ENCODE measurements around the gene PIPOX. TPM values are rescaled to one million over a fixed set of nuclear protein-coding genes. Genes with fewer than 3 reads are reported as not detected.

The PIPOX gene
- total and polyA plus RNA-seq, 2 of the 13 experiments (the other 11 are each of a cell fraction or from before 2014, with no cell fraction given), result 87.3 to 154 TPM

- DNase-seq (ENCODE audit: low spot score) (no peak), ATAC-seq (no peak), FAIRE-seq (no peak)
- no peaks in the 10 kb centered on the region for H3K36me3 ChIP-seq (replicated peaks in 1 of 2; ENCODE audit: control insufficient read depth in 1 of 2, insufficient read depth in 2 of 2, low read length in 2 of 2)
- intact Hi-C loops (cut with micrococcal nuclease; ENCODE audit: unreplicated experiment) (loop anchor here (10.0 kb wide), 1 partner anchor 52 kb away; no protein-coding TSS in a partner anchor), in situ Hi-C loops (cut with HindIII; ENCODE audit: extremely low pct_ligation_motif_present, low pct_unique_long_range_greater_than_20kb) (no loop called here)
- POLR2A ChIA-PET, result no interaction called here
- H4K20me1 ChIP-seq (ENCODE audit: insufficient read depth, low read length), result no peaks in the 10 kb centered on the region
- H3K4me3 ChIP-seq (replicated peaks in 1 of 3; ENCODE audit: insufficient read depth in 1 of 3, low read depth in 2 of 3, low read length in 3 of 3), result no peak overlapping the region
- no peaks in the 10 kb centered on the region for H3K9me3 ChIP-seq (ENCODE audit: low read length)
- peaks cover 1 to 61% of the 10 kb centered on the region in 2 experiments; a peak in 4 of 5 replicates for H3K27me3 ChIP-seq (ENCODE audit: control insufficient read depth in 1 of 2, insufficient read depth in 2 of 2, low read length in 2 of 2)
- no peaks in the 10 kb centered on the region for H3K79me2 ChIP-seq (ENCODE audit: insufficient read depth, low read length)
- WGBS (ENCODE audit: low lambda C conversion rate), result 13% methylated on average over 7 of the region's 13 CpGs
- H3K4me2 ChIP-seq (ENCODE audit: low read depth, low read length), result no peak overlapping the region
- no peak for TF ChIP-seq SMAD3 (CRISPR knock-in tag; IDR thresholded peaks at IDR 0.05)
- 0 out of 4 replicates have a peak, but pooled peaks of 1 of the 2 experiments have one; percentile 10 for TF ChIP-seq MAFK (conservative IDR thresholded peaks at IDR 0.05 in 1 of 2, IDR thresholded peaks at IDR 0.05 in 1 of 2; ENCODE audit: low read length in 2 of 2)
- H2AFZ ChIP-seq (ENCODE audit: low read length), result no peak overlapping the region
- H3K27ac ChIP-seq (ENCODE audit: extremely low read length, insufficient read depth, low read length), result no peak overlapping the region
- BruUV-seq (replicated peaks), result no TSS peak
- CTCF ChIA-PET (ENCODE audit: low intra/inter-chr PET ratio, low total read pairs), result no interaction called here
- H3K9ac ChIP-seq (ENCODE audit: insufficient read depth, low read depth, low read length), result no peak overlapping the region
- peaks cover 19% of the 10 kb centered on the region for H3K4me1 ChIP-seq (ENCODE audit: insufficient read depth, low read length)
Measured at GRCh38 chr17:29016345-29017210, 26.4 kb upstream of the PIPOX start.

GRCh38 chr17:29018788-29019474 is 24.0 kb upstream of the PIPOX start:
- ChIA-PET CTCF (ENCODE audit: low intra/inter-chr PET ratio, low total read pairs) (no interaction called here), POLR2A (no interaction called here)
- H3K4me1 ChIP-seq (ENCODE audit: insufficient read depth, low read length), result peaks cover 19% of the 10 kb centered on the region
- no peaks in the 10 kb centered on the region for H3K36me3 ChIP-seq (replicated peaks in 1 of 2; ENCODE audit: control insufficient read depth in 1 of 2, insufficient read depth in 2 of 2, low read length in 2 of 2)
- intact Hi-C loops (cut with micrococcal nuclease; ENCODE audit: unreplicated experiment) (loop anchor here (10.0 kb wide), 1 partner anchor 54 kb away; no protein-coding TSS in a partner anchor), in situ Hi-C loops (cut with HindIII; ENCODE audit: extremely low pct_ligation_motif_present, low pct_unique_long_range_greater_than_20kb) (no loop called here)
- no peaks in the 10 kb centered on the region for H3K9me3 ChIP-seq (ENCODE audit: low read length)
- H2AFZ ChIP-seq (ENCODE audit: low read length), result no peak overlapping the region
- H3K79me2 ChIP-seq (ENCODE audit: insufficient read depth, low read length), result no peaks in the 10 kb centered on the region
- WGBS (ENCODE audit: low lambda C conversion rate), result 43% methylated on average over 6 of the region's 6 CpGs
- FAIRE-seq (no peak), DNase-seq (ENCODE audit: low spot score) (no peak), ATAC-seq (peak; percentile 47; the same call in 2 of the 3 replicates)
- no peaks in the 10 kb centered on the region for H4K20me1 ChIP-seq (ENCODE audit: insufficient read depth, low read length)
- H3K27me3 ChIP-seq (ENCODE audit: control insufficient read depth in 1 of 2, insufficient read depth in 2 of 2, low read length in 2 of 2), result peaks cover 3 to 81% of the 10 kb centered on the region in 2 experiments; a peak in 4 of 5 replicates
- BruUV-seq (replicated peaks), result no TSS peak
- H3K9ac ChIP-seq (ENCODE audit: insufficient read depth, low read depth, low read length), result no peak overlapping the region
- no peak overlapping the region for H3K27ac ChIP-seq (ENCODE audit: extremely low read length, insufficient read depth, low read length)
- no peak overlapping the region for H3K4me3 ChIP-seq (replicated peaks in 1 of 3; ENCODE audit: insufficient read depth in 1 of 3, low read depth in 2 of 3, low read length in 3 of 3)
- no peak overlapping the region for H3K4me2 ChIP-seq (ENCODE audit: low read depth, low read length)
- TF ChIP-seq NFRKB (IDR thresholded peaks at IDR 0.05) (no peak), GMEB1 (CRISPR knock-in tag; IDR thresholded peaks at IDR 0.05; ENCODE audit: borderline replicate concordance) (no peak), PRPF4 (IDR thresholded peaks at IDR 0.05; ENCODE audit: low read depth, low read length, poor library complexity, severe bottlenecking) (no peak), ZNF207 (IDR thresholded peaks at IDR 0.05; ENCODE audit: borderline replicate concordance) (no peak), MEIS2 (CRISPR knock-in tag; IDR thresholded peaks at IDR 0.05) (no peak), SETDB1 (CRISPR knock-in tag; IDR thresholded peaks at IDR 0.05; ENCODE audit: borderline replicate concordance) (no peak), SOX5 (CRISPR knock-in tag; IDR thresholded peaks at IDR 0.05; ENCODE audit: borderline replicate concordance) (no peak), ZBTB20 (CRISPR knock-in tag; IDR thresholded peaks at IDR 0.05; ENCODE audit: borderline replicate concordance, low read depth) (no peak), ZNF766 (CRISPR knock-in tag; IDR thresholded peaks at IDR 0.05; ENCODE audit: borderline replicate concordance) (no peak), HDAC1 (CRISPR knock-in tag; IDR thresholded peaks at IDR 0.05) (no peak), EHMT2 (IDR thresholded peaks at IDR 0.05; ENCODE audit: borderline replicate concordance, low read depth, low read length) (no peak)
- TF ChIP-seq, protein P1, sequence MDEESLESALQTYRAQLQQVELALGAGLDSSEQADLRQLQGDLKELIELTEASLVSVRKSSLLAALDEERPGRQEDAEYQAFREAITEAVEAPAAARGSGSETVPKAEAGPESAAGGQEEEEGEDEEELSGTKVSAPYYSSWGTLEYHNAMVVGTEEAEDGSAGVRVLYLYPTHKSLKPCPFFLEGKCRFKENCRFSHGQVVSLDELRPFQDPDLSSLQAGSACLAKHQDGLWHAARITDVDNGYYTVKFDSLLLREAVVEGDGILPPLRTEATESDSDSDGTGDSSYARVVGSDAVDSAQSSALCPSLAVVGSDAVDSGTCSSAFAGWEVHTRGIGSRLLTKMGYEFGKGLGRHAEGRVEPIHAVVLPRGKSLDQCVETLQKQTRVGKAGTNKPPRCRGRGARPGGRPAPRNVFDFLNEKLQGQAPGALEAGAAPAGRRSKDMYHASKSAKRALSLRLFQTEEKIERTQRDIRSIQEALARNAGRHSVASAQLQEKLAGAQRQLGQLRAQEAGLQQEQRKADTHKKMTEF (CRISPR knock-in tag; IDR thresholded peaks at IDR 0.05), result no peak
